GM18526 (cell line): ENCODE measurements around the gene WNT4.

Experiments used
- POLR2A ChIP-seq: IDR thresholded peaks from 3 replicates; pipeline ENCODE4 v1.6.1; 2011; ENCODE audit not compliant: insufficient read length; ENCODE audit errors: extremely low read depth

WNT4 gene

GRCh38 chr1:22126531-22126930 lies 16.4 kb downstream of the WNT4 start:
- TF ChIP-seq POLR2A: no peak

- TF ChIP-seq POLR2A: no peak
Measured at GRCh38 chr1:22124592-22125229, 18.2 kb downstream of the WNT4 start.

GRCh38 chr1:22123901-22124404 lies 18.9 kb downstream of the WNT4 start:
- TF ChIP-seq POLR2A: no peak

- no peak for TF ChIP-seq POLR2A
Measured at GRCh38 chr1:22123071-22123390, 19.9 kb downstream of the WNT4 start.

DNA sequence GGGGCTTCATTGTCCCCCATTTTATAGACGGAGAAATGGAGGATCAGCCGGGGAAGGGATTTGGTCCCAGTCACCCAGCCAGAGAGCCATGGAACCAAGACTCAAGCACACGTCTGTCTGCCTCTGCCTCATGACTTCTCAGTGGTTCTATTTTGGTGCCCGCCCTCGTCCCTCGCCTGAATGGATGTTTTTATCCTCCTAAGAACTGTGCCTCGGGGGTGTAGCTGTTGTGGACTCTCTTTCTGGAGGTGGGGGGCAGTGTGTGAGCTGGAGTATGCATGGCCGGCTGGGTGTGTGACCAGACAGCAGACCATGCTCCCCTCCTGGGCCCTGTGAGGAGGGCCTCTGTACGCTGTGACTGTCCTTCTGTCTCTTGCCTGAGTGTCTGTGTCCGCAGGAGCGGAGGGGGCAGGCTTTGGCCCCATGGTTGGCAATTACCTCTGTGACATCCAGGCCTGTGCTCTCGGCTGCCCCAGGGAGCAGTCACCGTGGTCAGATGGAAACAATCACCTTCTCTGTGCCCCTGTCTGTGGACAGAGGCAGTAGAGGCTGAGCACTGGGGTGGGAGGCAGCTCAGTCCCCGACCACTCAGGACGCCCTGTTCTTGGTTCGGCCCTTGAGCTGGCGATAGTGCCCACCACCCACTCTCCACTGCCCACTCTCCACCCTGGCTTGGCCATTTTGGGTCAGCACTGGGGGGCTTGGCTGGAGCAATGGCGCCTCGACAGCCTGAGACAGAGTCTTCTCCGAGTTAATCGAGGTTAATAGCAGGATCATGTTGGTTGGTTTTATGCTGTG lies 20.4 kb downstream of the WNT4 start:
- TF ChIP-seq POLR2A: no peak

GRCh38 chr1:22121421-22121911 lies 21.4 kb downstream of the WNT4 start:
- TF ChIP-seq POLR2A: no peak

GRCh38 chr1:22120469-22120790 lies 22.5 kb downstream of the WNT4 start:
- TF ChIP-seq POLR2A: no peak

GRCh38 chr1:22119626-22120468 lies 23.1 kb downstream of the WNT4 start:
- TF ChIP-seq POLR2A: no peak

GRCh38 chr1:22118291-22118992 lies 24.5 kb downstream of the WNT4 start:
- no peak for TF ChIP-seq POLR2A

DNA sequence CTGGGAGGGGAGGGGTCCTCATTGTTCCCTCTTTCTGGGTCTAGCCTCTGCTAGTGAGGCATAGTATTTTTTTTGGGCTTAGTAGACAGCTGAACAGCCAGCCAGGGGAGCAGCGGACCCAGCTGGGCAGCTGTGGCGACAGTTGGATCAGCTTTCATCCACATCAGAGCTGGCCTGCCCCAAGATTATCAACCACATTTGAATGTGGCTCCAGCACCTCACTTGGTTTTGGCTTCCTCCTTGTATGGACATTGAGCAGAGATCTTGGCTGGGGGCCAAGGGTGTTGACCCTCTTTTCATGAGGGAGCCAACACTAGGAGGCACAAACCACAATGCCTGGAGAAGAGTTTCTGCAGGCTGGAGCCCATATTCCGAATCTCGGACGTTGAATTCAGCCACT lies 25.0 kb downstream of the WNT4 start:
- no peak for TF ChIP-seq POLR2A

- no peak for TF ChIP-seq POLR2A
Measured at GRCh38 chr1:22117238-22117637, 25.7 kb downstream of the WNT4 start.

GRCh38 chr1:22115286-22115685 lies 27.6 kb downstream of the WNT4 start:
- TF ChIP-seq POLR2A: no peak

DNA sequence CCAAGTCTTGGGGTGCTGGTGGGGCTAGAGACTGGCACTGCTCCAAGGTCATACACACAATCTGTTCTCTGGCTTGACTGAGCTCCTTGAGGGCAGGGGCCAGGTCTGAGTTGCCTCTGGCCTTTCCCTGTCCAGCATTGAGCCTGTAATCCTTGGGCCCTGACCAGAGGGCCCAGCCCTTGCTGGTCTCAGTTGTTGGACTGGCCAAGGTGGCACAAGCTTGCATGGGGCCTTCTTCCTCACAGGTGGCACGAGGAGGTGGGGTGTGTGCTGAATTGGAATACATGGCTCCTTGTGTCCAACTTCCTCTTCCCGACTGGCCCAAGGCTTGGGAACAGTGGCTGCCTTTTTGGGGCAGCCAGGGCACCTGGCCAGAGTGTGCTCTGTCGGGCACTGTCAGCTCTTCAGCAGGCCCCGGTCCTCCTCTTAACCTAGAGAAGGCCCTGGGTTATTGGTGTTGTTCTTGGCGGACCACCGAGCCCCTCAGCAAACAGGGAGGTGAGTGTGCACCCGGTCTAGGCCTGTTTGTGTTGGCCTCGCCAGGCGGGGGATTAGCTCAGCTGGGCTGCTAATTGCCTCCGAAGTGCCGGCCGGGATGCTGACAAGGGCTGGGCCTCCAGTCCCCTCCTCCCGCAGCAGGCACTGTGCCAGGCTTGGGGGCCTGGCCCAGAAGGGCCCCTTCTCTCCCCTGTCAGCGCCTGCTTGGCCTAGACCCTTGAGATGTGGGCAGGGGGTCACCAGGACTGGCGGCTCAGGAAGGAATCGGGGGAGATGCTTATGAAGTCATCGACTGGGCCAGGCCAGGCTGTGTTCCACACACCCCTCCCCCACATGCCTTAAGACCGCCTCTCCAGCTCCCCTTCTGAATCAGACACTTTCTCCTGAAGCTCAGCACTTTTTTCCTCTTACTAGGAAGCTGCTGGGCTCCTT lies 28.5 kb downstream of the WNT4 start:
- no peak for TF ChIP-seq POLR2A

DNA sequence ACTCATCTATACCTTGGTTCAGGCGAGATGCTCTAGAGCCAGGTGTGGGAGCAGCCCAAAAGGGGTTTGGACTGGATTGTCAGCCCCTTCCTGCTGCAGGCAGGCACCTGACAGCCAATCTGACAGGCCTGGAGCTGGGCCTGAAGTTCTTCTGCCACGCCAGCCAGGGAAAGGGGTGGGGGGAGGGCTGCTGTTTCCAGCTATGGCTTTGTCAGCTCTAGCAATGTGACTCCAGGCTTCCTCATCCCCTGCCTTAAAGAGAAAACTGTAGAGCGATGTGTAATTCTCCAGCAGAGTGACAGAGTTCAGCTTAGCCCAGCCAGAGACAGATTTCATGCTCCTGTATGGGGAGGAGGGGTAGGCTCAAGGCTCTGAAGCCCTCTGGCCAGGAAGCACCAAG lies 30.3 kb downstream of the WNT4 start:
- TF ChIP-seq POLR2A: no peak

- TF ChIP-seq POLR2A: no peak
Measured at GRCh38 chr1:22111620-22112019, 31.3 kb downstream of the WNT4 start.

- TF ChIP-seq POLR2A: no peak
Measured at GRCh38 chr1:22111115-22111514, 31.8 kb downstream of the WNT4 start.
